IPS-18c (cell line): ENCODE measurements around the gene BRD3OS.
"Not testable (repeated sequence)": the region's sequence is repeated elsewhere in the genome, so short reads cannot be mapped to it uniquely, and the experiment has no call there.

Source experiments
- H3K4me3 ChIP-seq: 2 replicates; pipeline ENCODE4 v1.7.0; 2013; ENCODE audit warnings: low read depth, mild to moderate bottlenecking, low read length, moderate library complexity; ENCODE audit not compliant: insufficient read depth
- H3K9me3 ChIP-seq: one replicate; pipeline ENCODE4 v1.6.1; 2013; ENCODE audit warnings: mild to moderate bottlenecking, low read length, moderate library complexity; ENCODE audit not compliant: control insufficient read depth, insufficient read depth

The BRD3OS gene

GRCh38 chr9:133986774-133987445, 38.4 kb upstream of the BRD3OS start:
- H3K9me3 ChIP-seq, result no peaks in the 10 kb centered on the region
- no peak overlapping the region for H3K4me3 ChIP-seq

- H3K9me3 ChIP-seq, result no peaks in the 10 kb centered on the region
- H3K4me3 ChIP-seq, result no peak overlapping the region
Measured at GRCh38 chr9:133987446-133987788, 37.9 kb upstream of the BRD3OS start.

- Histone ChIP-seq H3K9me3 (peaks cover 1% of the 10 kb centered on the region), H3K4me3 (no peak overlapping the region)
Measured at GRCh38 chr9:133987946-133988665, 37.2 kb upstream of the BRD3OS start.

- not testable (repeated sequence) for H3K9me3 ChIP-seq, H3K4me3 ChIP-seq
Measured at GRCh38 chr9:133988771-133989170, 36.5 kb upstream of the BRD3OS start.

GRCh38 chr9:133989625-133990365, 35.5 kb upstream of the BRD3OS start:
- H3K4me3 ChIP-seq, result peak overlapping the region; percentile 87
- peaks cover 2% of the 10 kb centered on the region for H3K9me3 ChIP-seq

GRCh38 chr9:133990366-133991213, 34.7 kb upstream of the BRD3OS start:
- H3K9me3 ChIP-seq, result peaks cover 2% of the 10 kb centered on the region

GRCh38 chr9:133991214-133991921, 33.9 kb upstream of the BRD3OS start:
- Histone ChIP-seq H3K9me3 (peaks cover 2% of the 10 kb centered on the region), H3K4me3 (peak overlapping the region; percentile 87)

More at GRCh38 chr9:133990366-133991213, 34.7 kb upstream of the BRD3OS start:
- H3K4me3 ChIP-seq, result peak overlapping the region; percentile 87

GRCh38 chr9:133991964-133992779, 33.1 kb upstream of the BRD3OS start, which contains the start of gene VAV2:
Gene VAV2, minus strand, starts transcription at chr9:133992324. Its CDS starts 46 bp downstream, at chr9:133992278.
- Histone ChIP-seq H3K4me3 (peak within 1 kb of the TSS; percentile 87), H3K9me3 (peaks cover 2% of the 10 kb centered on the region)

- Histone ChIP-seq H3K4me3 (peak overlapping the region; percentile 87), H3K9me3 (peaks cover 2% of the 10 kb centered on the region)
Measured at GRCh38 chr9:133992780-133993634, 32.3 kb upstream of the BRD3OS start.

- peak overlapping the region; percentile 87 for H3K4me3 ChIP-seq
- peaks cover 2% of the 10 kb centered on the region for H3K9me3 ChIP-seq
Measured at GRCh38 chr9:133993635-133994253, 31.5 kb upstream of the BRD3OS start.

GRCh38 chr9:133994353-133995011, 30.8 kb upstream of the BRD3OS start:
- Histone ChIP-seq H3K9me3 (peaks cover 2% of the 10 kb centered on the region), H3K4me3 (no peak overlapping the region)

GRCh38 chr9:133995012-133995896, 30.0 kb upstream of the BRD3OS start:
- H3K4me3 ChIP-seq, result no peak overlapping the region
- peaks cover 2% of the 10 kb centered on the region for H3K9me3 ChIP-seq
